Liver (tissue), 9 donors: ENCODE results near the gene SIK2. TPM values are rescaled to one million over a fixed set of nuclear protein-coding genes. Genes with fewer than 3 reads are reported as not detected.
A peak's percentile ranks its signal among the peaks of the same experiment; 100 is the strongest.
"Not testable (repeated sequence)": the region's sequence is repeated elsewhere in the genome, so short reads cannot be mapped to it uniquely, and the experiment has no call there.

Source experiments
- DNase-seq: peaks from one replicate; pipeline ENCODE4 v3.0.0-alpha.2; 2017; ENCODE audit warnings: low spot score
- H3K27ac ChIP-seq, 2 donors: one replicate each; pipeline ENCODE4 v1.7.0; 2013; ENCODE audit warnings: inconsistent platforms in 2 of 2, low read length in 2 of 2, control low read depth in 1 of 2, low read depth in 1 of 2, mild to moderate bottlenecking in 1 of 2
- H3K27me3 ChIP-seq, 4 donors: one replicate each; pipeline versions ENCODE4 v1.6.1 to v1.7.0; 2013; ENCODE audit warnings: low read length in 3 of 4, inconsistent platforms in 1 of 4, mild to moderate bottlenecking in 1 of 4, moderate library complexity in 1 of 4; ENCODE audit not compliant: control insufficient read depth in 4 of 4, insufficient read depth in 4 of 4
- H3K36me3 ChIP-seq, 4 donors: one replicate each; pipeline versions ENCODE4 v1.6.1 to v1.7.0; 2013; ENCODE audit warnings: low read length in 3 of 4, mild to moderate bottlenecking in 3 of 4, low read depth in 1 of 4, moderate library complexity in 1 of 4; ENCODE audit not compliant: control insufficient read depth in 4 of 4, insufficient read depth in 3 of 4
- H3K4me1 ChIP-seq, 4 donors: one replicate each; pipeline versions ENCODE4 v1.6.1 to v1.7.0; 2013; ENCODE audit warnings: low read length in 3 of 4, mild to moderate bottlenecking in 3 of 4, moderate library complexity in 1 of 4; ENCODE audit not compliant: control insufficient read depth in 4 of 4, insufficient read depth in 4 of 4
- H3K4me3 ChIP-seq, 3 donors: one replicate each; pipeline versions ENCODE4 v1.6.1 to v1.7.0; 2013; ENCODE audit warnings: low read length in 3 of 3, control low read depth in 1 of 3, low read depth in 1 of 3, mild to moderate bottlenecking in 1 of 3
- H3K9ac ChIP-seq, 2 donors: one replicate each; pipeline ENCODE4 v1.7.0; 2013; ENCODE audit warnings: low read length in 2 of 2, mild to moderate bottlenecking in 2 of 2, moderate library complexity in 2 of 2, control low read depth in 1 of 2, low read depth in 1 of 2
- H3K9me3 ChIP-seq, 4 donors: one replicate each; pipeline versions ENCODE4 v1.6.1 to v1.7.0; 2013; ENCODE audit warnings: low read length in 3 of 4; ENCODE audit not compliant: control insufficient read depth in 4 of 4
- EGR1 ChIP-seq, 2 donors: IDR thresholded peaks; 2 replicates each; pipeline ENCODE4 v1.6.1; 2016 to 2018; ENCODE audit warnings: antibody characterized with exemption in 2 of 2, low read depth in 2 of 2
- FOXA2 ChIP-seq: IDR thresholded peaks from 2 replicates; pipeline ENCODE4 v1.6.1; 2016; ENCODE audit warnings: antibody characterized with exemption
- HNF4A ChIP-seq, 2 donors: conservative IDR thresholded peaks; 2 replicates each; pipeline ENCODE4 v1.6.1; 2016; ENCODE audit warnings: antibody characterized with exemption in 2 of 2, mild to moderate bottlenecking in 2 of 2
- HNF4G ChIP-seq: IDR thresholded peaks from 2 replicates; pipeline ENCODE4 v1.6.1; 2016; ENCODE audit warnings: antibody characterized with exemption
- JUND ChIP-seq, 2 donors: IDR thresholded peaks; 2 replicates each; pipeline ENCODE4 v1.6.1; 2016; ENCODE audit warnings: antibody characterized with exemption in 2 of 2
- ZBTB33 ChIP-seq: IDR thresholded peaks from 2 replicates; pipeline ENCODE4 v1.6.1; 2016; ENCODE audit warnings: antibody characterized with exemption
- WGBS: extraction: QIAGEN DNeasy Blood & Tissue Kit; methylation state at CpG from one replicate; pipeline ENCODE4 v1.1.7; 2013; 5-methylcytosine and 5-hydroxymethylcytosine counted together
- polyA plus RNA-seq, 2 donors: library from polyadenylated mRNA; stranded (reverse) in 1 of 2; unstranded in 1 of 2; fragments of 200-250 nt in 1 of 2; fragments of >200 nt in 1 of 2; fragmentation: Nextera tagmentation in 1 of 2; extraction: Ambion mirVana in 1 of 2; gene quantifications; one replicate each; pipeline versions ENCODE4 v1.2.1 to v1.2.3, GENCODE V29; 2013 to 2015
- total RNA-seq, 2 donors: library from RNA; depleted of rRNA; stranded (reverse); fragments of >200 nt; gene quantifications; one replicate each; pipeline ENCODE4 v1.2.3, GENCODE V29; 2014
- donor health status: healthy.
- donor health status: healthy.
- donor health status: healthy.
- donor health status: healthy.
- donor health status: healthy.

The SIK2 gene
- total and polyA plus RNA-seq, 4 donors: 6.5 to 15.0 (median 9.3) TPM

- WGBS: 93% methylated on average over 2 of the region's 2 CpGs
- no peak overlapping the region for H3K4me3 ChIP-seq
These were observed 49.9 kb downstream of the SIK2 start for GRCh38 chr11:111652184-111652583.

GRCh38 chr11:111654601-111655000 is 52.4 kb downstream of the SIK2 start:
- no peaks in the 10 kb centered on the region for H3K4me1 ChIP-seq
- no peaks in the 10 kb centered on the region for H3K27me3 ChIP-seq
- no peak overlapping the region for H3K27ac ChIP-seq
- no peak overlapping the region for H3K9ac ChIP-seq
- TF ChIP-seq FOXA2 (no peak), JUND (IDR thresholded peaks at IDR 0.05) (no peak)
- peaks cover 2 to 17% (median 5%) of the 10 kb centered on the region in 4 donors for H3K36me3 ChIP-seq
- no peak for DNase-seq
- H3K4me3 ChIP-seq: no peak overlapping the region
- H3K9me3 ChIP-seq: no peaks in the 10 kb centered on the region

More at GRCh38 chr11:111652184-111652583, 49.9 kb downstream of the SIK2 start:
- H3K27ac ChIP-seq: no peak overlapping the region
- no peaks in the 10 kb centered on the region for H3K9me3 ChIP-seq
- H3K9ac ChIP-seq: no peak overlapping the region
- DNase-seq: no peak
- H3K4me1 ChIP-seq: no peaks in the 10 kb centered on the region
- H3K27me3 ChIP-seq: no peaks in the 10 kb centered on the region
- TF ChIP-seq EGR1 (IDR thresholded peaks at IDR 0.05; ENCODE audit: low read depth in 2 of 2): no peak
- H3K36me3 ChIP-seq: peaks cover 2 to 19% (median 9%) of the 10 kb centered on the region in 4 donors

GRCh38 chr11:111655924-111656323 is 53.7 kb downstream of the SIK2 start:
- WGBS: 84% methylated on average over 5 of the region's 5 CpGs
- DNase-seq: no peak
- Histone ChIP-seq H3K9ac (no peak overlapping the region), H3K4me3 (no peak overlapping the region), H3K27ac (no peak overlapping the region), H3K4me1 (no peaks in the 10 kb centered on the region), H3K9me3 (no peaks in the 10 kb centered on the region), H3K27me3 (no peaks in the 10 kb centered on the region), H3K36me3 (peaks cover 2 to 17% (median 5%) of the 10 kb centered on the region in 4 donors)
- TF ChIP-seq HNF4A (conservative IDR thresholded peaks at IDR 0.05) (peak; percentile 55 to 64), HNF4G (peak; percentile 22), FOXA2 (no peak), JUND (IDR thresholded peaks at IDR 0.05) (no peak), ZBTB33 (no peak)

GRCh38 chr11:111657905-111658304 is 55.7 kb downstream of the SIK2 start:
- not testable (repeated sequence) for H3K9me3 ChIP-seq, H3K9ac ChIP-seq, H3K27ac ChIP-seq, DNase-seq, H3K4me3 ChIP-seq, H3K27me3 ChIP-seq, H3K4me1 ChIP-seq
- H3K36me3 ChIP-seq: peaks cover 1 to 15% (median 8%) of the 10 kb centered on the region in 4 donors
- WGBS: 91% methylated on average over 8 of the region's 8 CpGs

GRCh38 chr11:111658493-111658892 is 56.2 kb downstream of the SIK2 start:
- 97% methylated on average over 3 of the region's 3 CpGs for WGBS
- H3K9me3 ChIP-seq, H3K4me3 ChIP-seq, DNase-seq, H3K9ac ChIP-seq, H3K27ac ChIP-seq, H3K27me3 ChIP-seq, H3K4me1 ChIP-seq: not testable (repeated sequence)
- H3K36me3 ChIP-seq: peaks cover 0 to 12% (median 6%) of the 10 kb centered on the region in 4 donors
